Neural cell (in vitro differentiated cells): ENCODE results near the gene FGF1. TPM values are rescaled to one million over a fixed set of nuclear protein-coding genes. Genes with fewer than 3 reads are reported as not detected.

ENCODE experiments used
- H2AFZ ChIP-seq: fragments of 200-600, 300-800 bp; sonication (generic), shearing (Covaris generic); 2 replicates; pipeline ENCODE4 v1.6.0; 2014; ENCODE audit warnings: low read depth, mild to moderate bottlenecking, antibody characterized with exemption, low read length, moderate library complexity
- H3F3A ChIP-seq: fragments of 200-600 bp; shearing (Covaris generic); 2 replicates; pipeline ENCODE4 v1.6.1; 2016; ENCODE audit warnings: mild to moderate bottlenecking, moderate library complexity, mixed read lengths, antibody characterized with exemption, low read length; ENCODE audit not compliant: insufficient read depth, poor library complexity, severe bottlenecking
- H3K27ac ChIP-seq: fragments of 200-600, 300-800 bp; sonication (generic), shearing (Covaris generic); 2 replicates; pipeline ENCODE4 v1.5.1; 2014; ENCODE audit warnings: mild to moderate bottlenecking, low read length, moderate library complexity
- H3K27me3 ChIP-seq: fragments of 300-800, 200-600 bp; sonication (generic), shearing (Covaris generic); 2 replicates; pipeline ENCODE4 v1.6.0; 2014; ENCODE audit warnings: mild to moderate bottlenecking, low read depth, low read length, moderate library complexity; ENCODE audit not compliant: insufficient read depth
- H3K36me3 ChIP-seq: fragments of 300-800, 200-600 bp; sonication (generic), shearing (Covaris generic); 2 replicates; pipeline ENCODE4 v1.5.1; 2014; ENCODE audit warnings: mild to moderate bottlenecking, antibody characterized with exemption, low read length, moderate library complexity; ENCODE audit not compliant: insufficient read depth
- H3K4me2 ChIP-seq: fragments of 300-800, 200-600 bp; sonication (generic), shearing (Covaris generic); 2 replicates; pipeline ENCODE4 v1.6.0; 2014; ENCODE audit warnings: mild to moderate bottlenecking, low read length
- H3K4me3 ChIP-seq: fragments of 300-800, 200-600 bp; sonication (generic), shearing (Covaris generic); 2 replicates; pipeline ENCODE4 v1.5.1; 2014; ENCODE audit warnings: mild to moderate bottlenecking, low read length, moderate library complexity
- H3K79me2 ChIP-seq: fragments of 200-600 bp; shearing (Covaris generic); replicated peaks from 2 replicates; pipeline ENCODE4 v1.6.0; 2014; ENCODE audit warnings: mild to moderate bottlenecking, low read length, moderate library complexity; ENCODE audit not compliant: insufficient read depth
- H3K9ac ChIP-seq: fragments of 300-800, 200-600 bp; sonication (generic), shearing (Covaris generic); 2 replicates; pipeline ENCODE4 v1.6.1; 2016; ENCODE audit warnings: mild to moderate bottlenecking, low read length, mixed read lengths
- H3K9me2 ChIP-seq: fragments of 200-600 bp; shearing (Covaris generic); 2 replicates; pipeline ENCODE4 v1.6.1; 2016; ENCODE audit warnings: mild to moderate bottlenecking, low read length, mixed read lengths; ENCODE audit not compliant: insufficient read depth
- H3K9me3 ChIP-seq: fragments of 200-600, 300-800 bp; sonication (generic), shearing (Covaris generic); 2 replicates; pipeline ENCODE4 v1.6.1; 2016; ENCODE audit warnings: mild to moderate bottlenecking, mixed run types, low read length, moderate library complexity, mixed read lengths
- H4K20me1 ChIP-seq: fragments of 200-600 bp; shearing (Covaris generic); 2 replicates; pipeline ENCODE4 v1.6.1; 2016; ENCODE audit warnings: mild to moderate bottlenecking, mixed run types; ENCODE audit not compliant: insufficient read depth
- CTCF ChIP-seq: fragments of 450-650 bp; IDR thresholded peaks from 2 replicates; pipeline ENCODE4 v1.5.1; 2014; ENCODE audit warnings: antibody characterized with exemption, mild to moderate bottlenecking, moderate library complexity; ENCODE audit not compliant: poor library complexity, severe bottlenecking
- EP300 ChIP-seq: fragments of 450-650 bp; conservative IDR thresholded peaks from 2 replicates; pipeline ENCODE4 v1.6.1; 2014; ENCODE audit warnings: antibody characterized with exemption, mild to moderate bottlenecking, moderate library complexity; ENCODE audit not compliant: poor library complexity, severe bottlenecking
- EZH2 ChIP-seq: fragments of 200-600, 300-800 bp; shearing (Covaris generic), sonication (generic); IDR thresholded peaks from 2 replicates; pipeline ENCODE4 v1.6.1; 2014; ENCODE audit warnings: antibody characterized with exemption, low read length, borderline replicate concordance, mild to moderate bottlenecking; ENCODE audit not compliant: insufficient read depth, poor library complexity, severe bottlenecking
- MXI1 ChIP-seq: fragments of 450-650 bp; conservative IDR thresholded peaks from 2 replicates; pipeline ENCODE4 v1.6.1; 2014; ENCODE audit warnings: antibody characterized with exemption, mild to moderate bottlenecking; ENCODE audit not compliant: poor library complexity, severe bottlenecking
- POLR2AphosphoS5 ChIP-seq: IDR thresholded peaks from 2 replicates; pipeline ENCODE4 v1.6.1; 2012
- RAD21 ChIP-seq: fragments of 450-650 bp; conservative IDR thresholded peaks from 2 replicates; pipeline ENCODE4 v1.6.1; 2014; ENCODE audit warnings: antibody characterized with exemption, mild to moderate bottlenecking, moderate library complexity
- SMC3 ChIP-seq: fragments of 450-650 bp; conservative IDR thresholded peaks from 2 replicates; pipeline ENCODE4 v1.6.1; 2014; ENCODE audit warnings: antibody characterized with exemption, mild to moderate bottlenecking, moderate library complexity; ENCODE audit not compliant: poor library complexity
- TAF1 ChIP-seq: IDR thresholded peaks from 2 replicates; pipeline ENCODE4 v1.6.1; 2012; ENCODE audit warnings: low read depth
- polyA plus RNA-seq: library from polyadenylated mRNA; depleted of rRNA; stranded (reverse); fragments of >200 nt; gene quantifications from 2 replicates; pipeline ENCODE4 v1.2.3, GENCODE V29; 2014
- TF ChIP-seq, protein P1 (sequence below): IDR thresholded peaks from 2 replicates; pipeline ENCODE4 v1.6.1; 2012; ENCODE audit warnings: borderline replicate concordance

FGF1 gene
- polyA plus RNA-seq, 1 donor from 2014 or later = not detected

- no peak overlapping the region for H3K4me2 ChIP-seq
- no peak overlapping the region for H3K27ac ChIP-seq
- H3K9ac ChIP-seq = no peak overlapping the region
- H3F3A ChIP-seq = no peaks in the 10 kb centered on the region
- no peaks in the 10 kb centered on the region for H3K9me2 ChIP-seq
- TF ChIP-seq MXI1 (no peak), CTCF (no peak), TAF1 (no peak), EZH2 (no peak), SMC3 (no peak), EP300 (no peak), POLR2AphosphoS5 (no peak), RAD21 (no peak)
- TF ChIP-seq, protein P1, sequence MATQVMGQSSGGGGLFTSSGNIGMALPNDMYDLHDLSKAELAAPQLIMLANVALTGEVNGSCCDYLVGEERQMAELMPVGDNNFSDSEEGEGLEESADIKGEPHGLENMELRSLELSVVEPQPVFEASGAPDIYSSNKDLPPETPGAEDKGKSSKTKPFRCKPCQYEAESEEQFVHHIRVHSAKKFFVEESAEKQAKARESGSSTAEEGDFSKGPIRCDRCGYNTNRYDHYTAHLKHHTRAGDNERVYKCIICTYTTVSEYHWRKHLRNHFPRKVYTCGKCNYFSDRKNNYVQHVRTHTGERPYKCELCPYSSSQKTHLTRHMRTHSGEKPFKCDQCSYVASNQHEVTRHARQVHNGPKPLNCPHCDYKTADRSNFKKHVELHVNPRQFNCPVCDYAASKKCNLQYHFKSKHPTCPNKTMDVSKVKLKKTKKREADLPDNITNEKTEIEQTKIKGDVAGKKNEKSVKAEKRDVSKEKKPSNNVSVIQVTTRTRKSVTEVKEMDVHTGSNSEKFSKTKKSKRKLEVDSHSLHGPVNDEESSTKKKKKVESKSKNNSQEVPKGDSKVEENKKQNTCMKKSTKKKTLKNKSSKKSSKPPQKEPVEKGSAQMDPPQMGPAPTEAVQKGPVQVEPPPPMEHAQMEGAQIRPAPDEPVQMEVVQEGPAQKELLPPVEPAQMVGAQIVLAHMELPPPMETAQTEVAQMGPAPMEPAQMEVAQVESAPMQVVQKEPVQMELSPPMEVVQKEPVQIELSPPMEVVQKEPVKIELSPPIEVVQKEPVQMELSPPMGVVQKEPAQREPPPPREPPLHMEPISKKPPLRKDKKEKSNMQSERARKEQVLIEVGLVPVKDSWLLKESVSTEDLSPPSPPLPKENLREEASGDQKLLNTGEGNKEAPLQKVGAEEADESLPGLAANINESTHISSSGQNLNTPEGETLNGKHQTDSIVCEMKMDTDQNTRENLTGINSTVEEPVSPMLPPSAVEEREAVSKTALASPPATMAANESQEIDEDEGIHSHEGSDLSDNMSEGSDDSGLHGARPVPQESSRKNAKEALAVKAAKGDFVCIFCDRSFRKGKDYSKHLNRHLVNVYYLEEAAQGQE = no peak
- no peak overlapping the region for H2AFZ ChIP-seq
- no peaks in the 10 kb centered on the region for H3K36me3 ChIP-seq
- no peaks in the 10 kb centered on the region for H3K79me2 ChIP-seq
- no peaks in the 10 kb centered on the region for H3K9me3 ChIP-seq
- H3K4me3 ChIP-seq = no peak overlapping the region
- no peaks in the 10 kb centered on the region for H4K20me1 ChIP-seq
- H3K27me3 ChIP-seq = no peaks in the 10 kb centered on the region
These were observed 117.5 kb downstream of the FGF1 start for GRCh38 chr5:142568283-142568995.

DNA sequence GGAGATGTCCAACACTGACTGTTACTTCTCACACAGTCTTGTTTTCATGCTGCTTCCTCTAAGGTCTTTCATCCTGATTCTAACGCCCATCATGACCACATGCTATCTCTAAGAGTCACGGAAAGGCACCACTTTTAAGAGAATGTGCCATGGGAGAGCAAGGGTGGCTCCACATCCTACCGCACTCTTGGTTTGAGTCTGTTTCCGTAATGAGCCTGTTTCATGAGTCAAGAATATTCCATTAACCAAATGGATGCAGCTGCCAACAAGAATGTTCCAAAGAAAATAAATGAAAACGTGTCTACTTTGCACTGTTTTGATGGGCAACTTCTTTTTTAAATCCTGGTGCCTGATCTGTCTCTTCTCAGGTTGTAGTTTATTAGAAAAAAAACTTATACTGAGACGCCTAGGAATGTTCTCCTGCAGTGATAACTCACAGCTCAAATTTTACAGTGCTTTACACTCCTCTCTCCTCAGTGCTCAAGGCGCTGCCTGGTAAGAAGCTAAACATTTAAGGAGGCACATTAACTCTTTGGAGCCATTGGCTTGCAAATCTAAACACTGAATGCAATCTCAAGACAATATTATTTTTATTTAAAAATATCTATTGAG lies 124.3 kb downstream of the FGF1 start:
- Histone ChIP-seq H4K20me1 (no peaks in the 10 kb centered on the region), H3K4me3 (no peak overlapping the region), H3K36me3 (no peaks in the 10 kb centered on the region), H3K79me2 (no peaks in the 10 kb centered on the region), H3K27ac (no peak overlapping the region), H3K9me2 (no peaks in the 10 kb centered on the region), H3K9me3 (no peaks in the 10 kb centered on the region), H3K4me2 (no peak overlapping the region), H3K27me3 (no peaks in the 10 kb centered on the region), H2AFZ (no peak overlapping the region), H3K9ac (no peak overlapping the region), H3F3A (no peaks in the 10 kb centered on the region)
- TF ChIP-seq MXI1 = no peak
- TF ChIP-seq POLR2AphosphoS5 = no peak
- TF ChIP-seq SMC3 = no peak
- no peak for TF ChIP-seq RAD21
- TF ChIP-seq EZH2 = no peak
- TF ChIP-seq, protein P1 = no peak
- no peak for TF ChIP-seq CTCF
- no peak for TF ChIP-seq TAF1
- TF ChIP-seq EP300 = no peak
